LNCaP clone FGC (cell line): ENCODE data around the gene ANKRD60.

Experiments
- DNase-seq: peaks from one replicate; pipeline ENCODE4 v3.0.0-alpha.2; 2011; ENCODE audit warnings: low read depth
- H3K4me3 ChIP-seq: 2 replicates; pipeline ENCODE4 v1.5.1; 2011; ENCODE audit warnings: mild to moderate bottlenecking, low read depth, low read length, control low read depth
- CTCF ChIP-seq: IDR thresholded peaks from 2 replicates; pipeline ENCODE4 v1.5.1; 2012; ENCODE audit warnings: mild to moderate bottlenecking; ENCODE audit not compliant: control insufficient read depth, insufficient read depth; ENCODE audit errors: extremely low read depth

Gene ANKRD60

GRCh38 chr20:58254890-58255289 is 26.4 kb upstream of the ANKRD60 start:
- H3K4me3 ChIP-seq, result no peak overlapping the region
- TF ChIP-seq CTCF, result no peak
- DNase-seq, result no peak

- TF ChIP-seq CTCF, result no peak
- DNase-seq, result peak; percentile 56
Observed at GRCh38 chr20:58251979-58252591, 23.6 kb upstream of the ANKRD60 start.

GRCh38 chr20:58251348-58251978 is 23.0 kb upstream of the ANKRD60 start:
- no peak overlapping the region for H3K4me3 ChIP-seq
- no peak for TF ChIP-seq CTCF
- no peak for DNase-seq

More at GRCh38 chr20:58251979-58252591, 23.6 kb upstream of the ANKRD60 start:
- H3K4me3 ChIP-seq, result no peak overlapping the region

GRCh38 chr20:58246346-58246745 is 17.9 kb upstream of the ANKRD60 start:
- DNase-seq, result no peak
- no peak overlapping the region for H3K4me3 ChIP-seq
- peak; percentile 48 for TF ChIP-seq CTCF

- H3K4me3 ChIP-seq, result no peak overlapping the region
- no peak for DNase-seq
- no peak for TF ChIP-seq CTCF
Observed at GRCh38 chr20:58245931-58246330, 17.5 kb upstream of the ANKRD60 start.

- no peak for TF ChIP-seq CTCF
- DNase-seq, result no peak
- no peak overlapping the region for H3K4me3 ChIP-seq
Observed at GRCh38 chr20:58245181-58245891, 16.9 kb upstream of the ANKRD60 start.

- no peak overlapping the region for H3K4me3 ChIP-seq
- DNase-seq, result no peak
- no peak for TF ChIP-seq CTCF
Observed at GRCh38 chr20:58244517-58245030, 16.1 kb upstream of the ANKRD60 start.
